SHP77 (cell line): Measurements from ENCODE around the gene GNAI3.

Experiments used
- DNase-seq, 2 experiments: peaks; one replicate each; lab custom pipeline; 2025; lab: John Stamatoyannopoulos, UW

The GNAI3 gene

GRCh38 chr1:109548321-109549267 is at the start of gene GNAI3:
Gene GNAI3 (plus strand): TSS chr1:109548615. CDS start chr1:109548721, 106 bp downstream.
- peak; percentile 93 for DNase-seq

- DNase-seq = no peak
These were observed 49.3 kb upstream of the GNAI3 start for GRCh38 chr1:109499081-109499480.

- DNase-seq = peak; percentile 13 to 25
These were observed 48.5 kb upstream of the GNAI3 start for GRCh38 chr1:109499661-109500536.

GRCh38 chr1:109500941-109501381 is 47.5 kb upstream of the GNAI3 start:
- DNase-seq = no peak

GRCh38 chr1:109501644-109502363 is 46.6 kb upstream of the GNAI3 start:
- no peak for DNase-seq

GRCh38 chr1:109502364-109502851 is 46.0 kb upstream of the GNAI3 start:
- DNase-seq = no peak

GRCh38 chr1:109503935-109504334 is 44.5 kb upstream of the GNAI3 start:
- no peak for DNase-seq

GRCh38 chr1:109504974-109505373 is 43.4 kb upstream of the GNAI3 start:
- no peak for DNase-seq

GRCh38 chr1:109508001-109508872 is 40.2 kb upstream of the GNAI3 start:
- no peak for DNase-seq

GRCh38 chr1:109508873-109509175 is 39.6 kb upstream of the GNAI3 start:
- DNase-seq = no peak

GRCh38 chr1:109509176-109510134 is 39.0 kb upstream of the GNAI3 start, which contains the start of gene AMIGO1:
Gene AMIGO1 (minus strand): TSS chr1:109509727. CDS start chr1:109508912, 815 bp downstream.
- DNase-seq = peak; percentile 26 to 59

GRCh38 chr1:109513110-109513710 is 35.2 kb upstream of the GNAI3 start:
- no peak for DNase-seq

- DNase-seq = no peak
These were observed 33.6 kb upstream of the GNAI3 start for GRCh38 chr1:109514846-109515245.

- DNase-seq = no peak
These were observed 31.5 kb upstream of the GNAI3 start for GRCh38 chr1:109516872-109517271.

- DNase-seq = no peak
These were observed 31.1 kb upstream of the GNAI3 start for GRCh38 chr1:109517337-109517736.

- DNase-seq = no peak
These were observed 27.1 kb upstream of the GNAI3 start for GRCh38 chr1:109521002-109521951.

- no peak for DNase-seq
These were observed 26.4 kb upstream of the GNAI3 start for GRCh38 chr1:109522026-109522425.

GRCh38 chr1:109523706-109524105 is 24.7 kb upstream of the GNAI3 start:
- no peak for DNase-seq
